ENCODE data around the gene DRC7.

The DRC7 gene

DNA sequence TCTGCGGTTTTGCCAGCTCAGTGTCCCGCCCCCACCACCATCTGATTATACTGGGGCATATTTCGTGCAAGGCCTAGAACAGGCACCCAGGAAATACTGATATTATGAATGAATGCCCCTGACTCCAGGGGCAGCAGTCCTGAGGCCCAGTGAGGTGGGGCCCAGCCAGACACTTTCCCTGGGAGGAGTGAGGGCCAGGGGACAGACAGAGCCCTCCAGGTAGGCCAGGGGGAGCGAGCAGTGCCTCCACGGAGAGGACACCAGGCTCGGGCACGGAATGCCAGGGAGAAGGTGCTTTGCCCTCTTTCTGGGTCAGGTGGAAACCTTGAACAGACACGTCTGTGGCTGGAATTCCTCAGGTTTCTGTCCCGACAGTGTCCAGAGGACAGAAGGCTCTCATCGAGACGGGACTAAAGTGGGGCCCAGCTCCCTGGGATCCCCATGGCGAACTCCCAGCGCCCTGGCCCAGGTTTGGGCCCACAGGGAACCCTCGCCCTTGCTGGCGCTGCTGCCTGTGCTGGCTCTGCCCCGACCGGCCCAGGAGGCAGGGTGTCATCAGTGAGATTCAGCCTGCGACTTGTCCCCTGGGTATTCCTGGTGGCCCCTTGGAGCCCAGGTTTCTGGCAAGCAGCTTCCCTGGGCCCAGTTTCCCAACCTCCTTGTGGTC lies 45.3 kb downstream of the DRC7 start:
- TF ChIP-seq, protein P1, sequence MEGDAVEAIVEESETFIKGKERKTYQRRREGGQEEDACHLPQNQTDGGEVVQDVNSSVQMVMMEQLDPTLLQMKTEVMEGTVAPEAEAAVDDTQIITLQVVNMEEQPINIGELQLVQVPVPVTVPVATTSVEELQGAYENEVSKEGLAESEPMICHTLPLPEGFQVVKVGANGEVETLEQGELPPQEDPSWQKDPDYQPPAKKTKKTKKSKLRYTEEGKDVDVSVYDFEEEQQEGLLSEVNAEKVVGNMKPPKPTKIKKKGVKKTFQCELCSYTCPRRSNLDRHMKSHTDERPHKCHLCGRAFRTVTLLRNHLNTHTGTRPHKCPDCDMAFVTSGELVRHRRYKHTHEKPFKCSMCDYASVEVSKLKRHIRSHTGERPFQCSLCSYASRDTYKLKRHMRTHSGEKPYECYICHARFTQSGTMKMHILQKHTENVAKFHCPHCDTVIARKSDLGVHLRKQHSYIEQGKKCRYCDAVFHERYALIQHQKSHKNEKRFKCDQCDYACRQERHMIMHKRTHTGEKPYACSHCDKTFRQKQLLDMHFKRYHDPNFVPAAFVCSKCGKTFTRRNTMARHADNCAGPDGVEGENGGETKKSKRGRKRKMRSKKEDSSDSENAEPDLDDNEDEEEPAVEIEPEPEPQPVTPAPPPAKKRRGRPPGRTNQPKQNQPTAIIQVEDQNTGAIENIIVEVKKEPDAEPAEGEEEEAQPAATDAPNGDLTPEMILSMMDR (IDR thresholded peaks at IDR 0.05; ENCODE audit: insufficient read depth, missing control alignments): no peak
- FAIRE-seq (no peak), DNase-seq (ENCODE audit: insufficient read length, low spot score) (no peak)

- TF ChIP-seq, protein P1 (IDR thresholded peaks at IDR 0.05; ENCODE audit: insufficient read depth, missing control alignments): no peak
- FAIRE-seq: no peak
- DNase-seq (ENCODE audit: insufficient read length, low spot score): no peak
Observed at GRCh38 chr16:57740423-57741071, 45.9 kb downstream of the DRC7 start.

- peak; percentile 57 for DNase-seq (ENCODE audit: insufficient read length, low spot score)
- no peak for FAIRE-seq
- TF ChIP-seq, protein P1 (IDR thresholded peaks at IDR 0.05; ENCODE audit: insufficient read depth, missing control alignments): no peak
Observed at GRCh38 chr16:57741660-57742191, 47.1 kb downstream of the DRC7 start.

- TF ChIP-seq, protein P1 (IDR thresholded peaks at IDR 0.05; ENCODE audit: insufficient read depth, missing control alignments): no peak
- DNase-seq (ENCODE audit: insufficient read length, low spot score) (no peak), FAIRE-seq (no peak)
Observed at GRCh38 chr16:57742543-57742942, 47.9 kb downstream of the DRC7 start.

- TF ChIP-seq, protein P1 (IDR thresholded peaks at IDR 0.05; ENCODE audit: insufficient read depth, missing control alignments): no peak
- DNase-seq (ENCODE audit: insufficient read length, low spot score) (no peak), FAIRE-seq (no peak)
Observed at GRCh38 chr16:57743458-57743857, 48.9 kb downstream of the DRC7 start.

DNA sequence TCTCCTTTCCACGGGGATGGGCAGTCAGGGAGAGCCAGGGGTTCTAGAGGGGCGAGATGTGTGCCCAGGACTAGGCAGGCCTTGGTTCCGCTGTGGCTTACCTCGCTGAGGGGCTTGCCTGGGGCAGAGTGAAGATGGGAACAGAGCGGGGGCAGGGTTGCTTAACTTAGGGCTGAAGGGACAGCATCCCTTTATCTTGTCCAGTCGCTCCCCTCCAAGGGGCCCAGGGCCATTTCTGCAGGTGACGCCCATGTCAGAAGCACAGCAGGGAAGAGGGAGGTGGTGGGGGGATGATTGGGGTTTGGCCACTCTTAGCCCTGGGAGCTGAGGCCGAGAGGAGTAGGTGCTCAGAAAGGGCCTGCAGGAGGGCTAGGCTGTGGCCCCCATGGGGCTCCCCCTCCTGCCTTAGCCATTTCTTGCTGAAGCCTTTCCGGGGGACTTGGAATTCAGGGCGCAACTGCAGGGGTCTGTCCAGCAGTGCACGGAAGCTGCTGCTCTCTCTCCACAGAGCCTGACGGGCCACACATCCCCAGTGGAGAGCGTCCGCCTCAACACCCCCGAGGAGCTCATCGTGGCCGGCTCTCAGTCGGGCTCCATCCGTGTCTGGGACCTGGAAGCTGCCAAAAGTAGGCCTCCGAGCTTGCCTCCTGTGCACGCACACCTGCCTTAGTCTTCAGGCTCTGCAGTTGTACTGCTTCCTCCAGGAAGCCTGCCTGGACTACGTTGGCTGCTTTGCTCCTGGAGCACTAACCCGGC lies 49.5 kb downstream of the DRC7 start:
- no peak for DNase-seq (ENCODE audit: insufficient read length, low spot score)
- TF ChIP-seq, protein P1 (IDR thresholded peaks at IDR 0.05; ENCODE audit: insufficient read depth, missing control alignments): no peak
- no peak for FAIRE-seq
